NCI-H774 (cell line): ENCODE measurements around the gene WDFY4.

Experiments
- DNase-seq: peaks from one replicate; lab custom pipeline; 2025; lab: John Stamatoyannopoulos, UW

WDFY4 gene

DNA sequence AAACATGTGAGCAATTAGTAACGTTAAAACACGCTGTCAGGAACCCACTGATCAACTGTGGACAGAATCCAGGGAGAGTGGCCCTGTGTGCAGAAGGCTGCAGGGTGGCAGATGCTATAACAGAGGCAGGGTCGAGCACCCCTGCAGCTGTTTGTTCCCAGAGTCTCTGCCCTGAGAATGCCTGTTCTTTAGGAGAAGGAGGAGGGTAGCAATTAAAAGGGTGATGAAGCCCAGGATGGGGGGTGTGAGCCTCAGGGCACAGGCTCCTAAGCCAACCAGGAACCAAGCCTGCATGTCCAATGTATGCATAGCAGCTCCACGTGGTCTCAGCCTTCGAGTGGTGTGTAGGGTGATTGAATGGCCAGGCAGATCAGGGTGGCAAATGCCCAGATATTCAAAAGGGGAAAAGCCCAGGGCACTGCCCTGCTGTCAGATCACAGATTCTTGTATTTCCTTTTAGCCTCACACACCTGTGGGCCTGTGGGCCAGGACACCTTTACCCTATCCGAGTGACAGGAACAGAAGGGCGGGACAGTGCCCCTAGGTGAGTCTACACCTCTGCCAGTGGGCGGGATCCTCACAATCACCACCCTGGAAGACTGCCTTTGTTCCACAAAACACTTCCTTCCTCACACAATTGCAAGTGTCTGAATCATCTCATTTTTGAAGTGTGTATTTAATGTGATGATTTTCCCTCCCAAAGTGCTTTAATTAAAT, 7.3 kb downstream of the WDFY4 start:
- no peak for DNase-seq

DNA sequence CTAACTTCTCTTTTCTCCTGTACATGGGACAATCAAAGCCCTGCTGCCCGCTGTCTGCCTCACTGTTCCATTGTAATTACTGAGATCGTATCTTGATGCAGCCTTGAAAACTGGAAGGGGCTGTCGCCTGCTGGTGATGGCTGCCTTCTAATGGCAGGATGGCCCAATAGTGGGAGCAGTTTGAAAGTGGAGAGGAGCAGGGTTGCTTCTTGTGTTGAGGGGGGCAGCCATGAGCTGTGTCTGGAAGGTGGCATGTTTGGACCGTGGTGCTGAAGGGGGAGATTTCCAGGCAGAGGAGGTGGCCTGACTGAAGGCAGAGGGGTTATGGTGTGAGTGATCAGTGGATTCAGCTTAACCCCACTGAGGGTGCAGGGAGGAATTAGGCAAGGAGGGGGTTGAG, 8.1 kb downstream of the WDFY4 start:
- no peak for DNase-seq

- DNase-seq, result no peak
Observed at GRCh38 chr10:48693206-48693605, 8.5 kb downstream of the WDFY4 start.

- DNase-seq, result no peak
Observed at GRCh38 chr10:48694371-48695030, 9.8 kb downstream of the WDFY4 start.

DNA sequence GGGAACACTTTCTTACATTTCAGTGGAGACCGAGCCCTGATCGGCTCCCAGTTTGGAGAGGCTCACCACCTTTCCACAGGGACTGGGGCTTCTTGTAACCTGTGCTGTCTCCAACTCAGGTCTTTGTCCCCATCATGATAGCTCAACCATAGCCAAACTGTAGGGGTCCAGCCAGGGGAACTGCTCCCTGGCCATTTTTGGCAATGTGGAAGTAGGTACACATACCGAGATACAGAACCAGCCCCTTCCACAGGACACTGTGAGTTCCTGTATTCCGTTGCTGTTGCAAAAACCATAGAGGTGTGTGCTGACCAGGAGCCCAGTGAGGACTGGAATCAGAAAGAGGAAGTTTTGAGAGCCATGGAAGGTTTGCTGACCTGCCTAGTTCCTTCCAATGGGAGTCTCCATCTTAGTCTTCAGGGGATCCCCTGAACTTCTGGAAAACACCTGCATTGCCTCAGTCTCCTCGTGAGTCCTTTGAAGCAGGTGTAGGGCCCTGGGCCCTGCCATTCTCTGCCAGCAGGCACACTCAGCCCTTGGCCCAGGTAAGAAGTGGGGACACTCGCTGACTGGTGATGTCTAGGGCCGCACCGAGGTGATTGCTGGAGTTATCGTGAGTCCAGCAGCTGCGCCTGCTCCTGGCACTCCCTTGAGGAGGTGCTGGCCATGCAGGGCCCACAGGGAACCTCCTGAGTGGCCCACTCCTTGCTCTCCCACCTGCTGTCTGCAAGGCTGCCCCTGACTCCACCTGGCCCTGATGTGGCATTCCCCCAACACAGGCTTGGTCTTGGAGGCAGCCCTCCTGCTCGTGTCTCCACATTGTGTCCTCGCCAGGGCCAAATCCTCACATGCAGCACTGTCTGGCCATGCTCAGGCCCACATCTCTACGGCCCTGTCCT, 11.2 kb downstream of the WDFY4 start:
- no peak for DNase-seq

DNA sequence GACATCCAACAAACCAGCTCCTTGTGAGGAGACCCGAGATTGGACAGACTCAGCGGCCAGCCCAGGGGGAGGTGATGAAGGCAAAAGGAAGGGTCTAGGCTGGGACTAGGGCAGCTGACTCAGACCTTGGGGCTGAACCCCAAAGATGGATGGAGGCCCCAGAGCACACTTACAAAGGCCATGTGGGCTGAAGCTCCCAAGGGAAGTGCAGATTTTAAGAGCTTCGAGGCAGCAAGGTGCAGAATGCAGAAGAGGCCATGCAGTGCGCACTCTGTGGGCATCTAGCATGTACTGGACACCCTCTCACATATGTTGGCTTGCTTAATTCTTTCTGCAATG, 11.8 kb downstream of the WDFY4 start:
- no peak for DNase-seq

DNA sequence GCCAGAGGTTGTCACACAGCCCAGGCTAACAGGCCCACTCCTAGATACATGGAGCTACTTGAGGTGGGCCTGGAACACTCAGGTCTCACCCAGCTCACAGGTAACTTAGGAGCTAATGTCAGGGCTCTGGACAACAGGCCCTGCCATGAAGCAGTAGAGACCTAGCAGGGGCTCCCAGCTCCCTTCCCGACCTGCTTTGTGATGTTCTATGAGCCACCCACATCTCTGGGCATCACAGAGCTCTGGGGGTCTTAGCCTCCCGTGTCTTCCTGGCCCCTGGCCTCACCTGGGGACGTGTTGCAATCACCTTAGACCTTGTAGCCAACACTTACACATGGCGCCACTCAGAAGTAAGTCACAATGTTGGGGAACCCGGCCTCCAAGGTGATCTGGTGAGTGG, 12.4 kb downstream of the WDFY4 start:
- no peak for DNase-seq

- DNase-seq, result no peak
Observed at GRCh38 chr10:48697821-48698764, 13.4 kb downstream of the WDFY4 start.

DNA sequence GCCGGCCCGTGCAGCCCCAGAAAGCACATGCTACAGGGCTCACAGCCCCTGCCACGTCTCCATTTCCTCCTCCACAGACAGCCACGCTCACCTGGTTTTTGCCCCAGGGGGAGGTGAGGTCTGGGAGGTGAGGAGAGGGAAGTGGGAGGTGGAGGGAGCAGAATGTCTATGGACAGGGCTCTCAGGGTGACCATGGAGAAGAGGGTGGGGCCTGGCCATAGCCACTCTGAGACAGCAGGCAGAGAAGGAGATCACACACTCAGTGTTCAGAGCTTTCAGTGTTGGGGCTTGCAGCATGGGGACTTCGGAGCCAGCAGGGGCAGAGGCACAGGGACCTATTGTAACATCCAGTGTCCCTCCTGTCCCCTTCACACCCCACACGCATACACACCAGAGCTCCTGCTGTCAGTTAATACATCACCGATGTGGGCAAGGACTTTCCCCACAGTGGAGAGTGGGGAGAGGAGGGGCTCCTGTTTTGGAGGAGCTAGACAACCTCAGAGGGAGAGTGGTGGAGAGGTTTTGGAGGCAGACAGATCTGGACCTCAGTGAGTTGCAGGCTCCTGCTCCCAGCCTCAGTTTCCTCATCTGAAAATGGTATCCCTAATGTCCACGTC, 14.4 kb downstream of the WDFY4 start:
- no peak for DNase-seq

- no peak for DNase-seq
Observed at GRCh38 chr10:48700071-48700470, 15.4 kb downstream of the WDFY4 start.

DNA sequence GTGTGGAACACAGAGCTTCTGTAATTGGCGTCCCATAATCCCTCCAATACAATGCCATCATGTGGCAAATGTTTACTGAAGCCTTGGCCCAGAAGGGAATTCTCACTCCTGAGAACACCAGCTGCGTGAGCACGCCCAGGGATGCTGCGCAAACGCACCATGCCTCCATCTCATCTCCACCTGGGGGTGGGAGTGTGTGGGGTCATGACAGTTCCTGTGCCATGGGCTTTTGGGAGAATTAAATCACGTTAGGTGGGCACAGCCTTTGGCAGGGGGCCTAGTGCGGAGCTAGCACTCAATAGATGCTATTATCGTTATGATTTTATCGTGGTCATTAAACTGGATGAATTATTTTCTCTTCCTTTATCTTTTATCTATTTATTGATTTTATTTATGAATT, 15.8 kb downstream of the WDFY4 start:
- DNase-seq, result peak; percentile 7

GRCh38 chr10:48701139-48701901, 16.6 kb downstream of the WDFY4 start:
- no peak for DNase-seq

GRCh38 chr10:48701941-48702340, 17.3 kb downstream of the WDFY4 start:
- no peak for DNase-seq

- no peak for DNase-seq
Observed at GRCh38 chr10:48703531-48704122, 19.0 kb downstream of the WDFY4 start.

- DNase-seq, result no peak
Observed at GRCh38 chr10:48704156-48704555, 19.5 kb downstream of the WDFY4 start.

- peak; percentile 73 for DNase-seq
Observed at GRCh38 chr10:48705401-48705938, 20.8 kb downstream of the WDFY4 start.

- DNase-seq, result no peak
Observed at GRCh38 chr10:48707472-48707871, 22.8 kb downstream of the WDFY4 start.

GRCh38 chr10:48708144-48708543, 23.5 kb downstream of the WDFY4 start:
- no peak for DNase-seq

DNA sequence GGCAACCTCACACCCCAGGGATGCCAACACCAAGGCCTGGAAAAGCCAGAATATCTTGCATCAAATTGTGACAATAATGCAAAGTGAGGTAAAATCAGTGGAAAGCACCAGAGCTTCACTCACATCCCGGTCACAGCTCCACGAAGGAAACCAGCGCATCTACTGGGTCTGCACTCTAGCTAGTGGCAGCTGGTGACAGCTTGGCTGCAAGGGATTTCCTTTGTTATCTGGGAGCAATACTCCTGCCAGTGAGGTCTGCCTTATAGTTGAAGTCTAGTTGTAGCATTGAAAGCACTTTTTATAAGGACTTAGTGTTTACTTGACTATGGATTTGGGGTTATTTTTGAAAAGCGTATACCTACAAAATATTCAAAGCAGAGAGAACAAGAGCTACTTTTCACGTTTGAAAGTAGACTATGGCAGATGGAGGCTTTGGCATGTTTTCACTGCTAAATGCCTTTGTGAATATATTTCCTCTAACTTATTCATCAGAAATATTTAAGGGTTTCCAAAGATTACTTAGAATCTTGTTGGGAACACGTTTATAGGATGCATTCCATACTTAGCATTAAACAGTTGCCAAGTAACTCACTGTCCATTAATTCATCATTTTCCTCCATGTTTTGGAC, 26.1 kb downstream of the WDFY4 start:
- DNase-seq, result no peak
